GM18873 (cell line): ENCODE results near the gene TNFRSF21.
"Not testable (repeated sequence)": the region's sequence is repeated elsewhere in the genome, so short reads cannot be mapped to it uniquely, and the experiment has no call there.

Experiments used
- ATAC-seq: cut with Tn5 transposase; IDR thresholded peaks from one replicate; pipeline ENCODE4 v1.9.1; 2021; ENCODE audit warnings: mild to moderate bottlenecking, moderate library complexity, moderate number of reproducible peaks; ENCODE audit not compliant: unreplicated experiment, low FRiP score

TNFRSF21 gene

DNA sequence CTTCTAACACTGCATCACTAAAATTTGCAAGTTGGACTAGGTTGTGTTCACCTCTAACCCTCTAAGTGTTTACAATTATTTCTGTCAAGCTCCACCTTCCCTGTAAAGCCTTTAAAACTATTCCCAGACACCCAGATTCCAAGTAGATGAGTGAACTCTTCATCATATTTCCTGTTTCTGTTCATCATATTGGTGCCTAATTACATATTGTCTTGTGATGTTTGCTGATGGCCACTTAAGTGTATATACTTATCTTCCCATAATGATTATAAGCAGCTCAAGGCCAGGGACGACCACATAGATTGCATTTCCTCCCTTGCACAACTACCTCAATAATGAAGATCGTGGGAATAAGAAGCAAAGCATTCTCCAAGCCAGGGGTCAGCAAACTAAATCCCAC lies 16.8 kb downstream of the TNFRSF21 start:
- ATAC-seq: no peak

DNA sequence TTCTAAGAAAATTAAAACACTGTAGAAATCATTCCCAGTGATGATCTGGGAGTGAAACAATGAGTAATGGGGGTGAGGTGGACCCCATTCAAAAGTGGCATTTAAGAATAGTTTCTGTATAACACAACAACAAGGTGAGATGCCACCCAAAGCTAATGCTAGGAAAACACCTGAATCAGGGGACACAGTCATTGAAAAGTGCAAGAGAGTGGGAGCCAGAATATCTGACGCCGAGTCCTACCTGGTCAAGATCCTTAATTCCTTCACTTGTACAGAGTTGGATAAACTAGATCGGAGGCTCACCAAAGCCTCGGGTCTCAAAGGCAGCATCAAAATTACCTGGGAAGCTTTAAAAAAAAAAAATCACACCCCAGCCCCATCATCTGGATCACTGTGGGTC lies 17.7 kb downstream of the TNFRSF21 start:
- no peak for ATAC-seq

DNA sequence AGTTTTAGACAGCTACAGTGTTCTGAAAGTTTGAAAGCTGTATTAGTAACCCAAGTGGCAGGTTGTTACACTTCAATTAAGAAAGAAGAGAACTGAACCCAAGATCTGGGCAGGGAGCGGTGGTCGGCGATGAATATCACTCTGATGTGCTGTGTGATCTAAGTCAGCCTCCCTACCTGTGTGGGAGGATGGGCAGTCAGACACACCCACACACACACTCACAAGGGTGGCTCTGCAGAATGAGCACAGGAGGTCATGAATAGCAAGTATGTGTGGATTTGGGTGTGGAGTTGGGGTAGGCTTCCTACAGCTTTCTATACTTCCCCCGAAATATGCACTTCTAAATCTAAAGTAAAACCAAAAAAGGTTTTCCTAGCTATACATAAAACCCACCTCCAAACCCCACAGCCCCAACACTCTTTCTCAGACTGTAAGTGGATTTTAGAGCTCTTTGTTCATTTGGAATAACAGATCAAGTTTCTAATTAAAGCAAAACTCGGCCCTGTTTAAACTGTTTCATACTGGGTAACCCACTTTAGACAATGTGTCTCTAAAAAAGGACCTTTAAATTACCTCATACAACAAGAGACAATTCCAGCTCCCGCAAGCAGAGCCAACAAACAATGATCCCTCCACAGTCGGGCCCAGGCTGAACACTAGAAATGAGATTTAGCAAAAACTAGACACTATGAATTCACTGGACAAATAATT lies 19.4 kb downstream of the TNFRSF21 start:
- no peak for ATAC-seq

DNA sequence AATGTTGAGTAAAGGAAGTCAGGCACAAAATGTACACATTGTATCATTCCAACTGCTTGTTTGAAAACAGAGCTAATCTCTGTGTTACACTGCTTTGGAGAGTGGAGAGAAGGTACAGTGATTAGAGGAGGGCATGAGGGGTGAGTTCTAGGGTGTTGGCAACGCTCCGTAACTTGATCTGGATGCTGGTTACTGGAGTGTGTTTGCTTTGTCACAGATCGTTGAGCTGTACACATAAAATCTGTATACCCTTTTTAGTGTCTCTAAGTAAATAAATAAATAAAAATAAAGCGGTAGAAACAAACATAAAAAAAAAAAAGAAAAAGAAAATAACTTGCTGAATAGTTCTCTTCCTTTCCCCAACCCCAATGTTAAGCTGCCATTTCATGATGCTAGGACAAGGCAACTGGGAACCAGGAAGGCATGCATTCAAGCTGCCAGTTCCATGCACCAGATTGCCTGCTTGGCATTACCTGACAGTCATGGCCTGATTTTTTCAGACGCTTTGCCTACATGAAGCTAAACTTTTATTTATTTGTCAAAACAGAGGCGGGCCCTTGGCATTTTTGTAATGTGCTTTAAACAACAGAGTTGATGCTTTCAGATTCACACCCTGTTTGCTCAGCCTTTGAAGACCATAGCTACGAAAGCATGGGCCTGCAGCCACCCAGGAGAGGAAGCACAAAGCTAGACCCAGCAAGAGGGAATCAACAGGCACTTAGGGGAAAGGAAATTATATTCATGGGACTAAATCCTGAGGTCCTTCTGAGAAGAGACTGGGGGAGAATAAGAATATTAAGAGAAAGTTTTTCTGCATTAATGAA lies 21.2 kb downstream of the TNFRSF21 start:
- ATAC-seq: no peak

DNA sequence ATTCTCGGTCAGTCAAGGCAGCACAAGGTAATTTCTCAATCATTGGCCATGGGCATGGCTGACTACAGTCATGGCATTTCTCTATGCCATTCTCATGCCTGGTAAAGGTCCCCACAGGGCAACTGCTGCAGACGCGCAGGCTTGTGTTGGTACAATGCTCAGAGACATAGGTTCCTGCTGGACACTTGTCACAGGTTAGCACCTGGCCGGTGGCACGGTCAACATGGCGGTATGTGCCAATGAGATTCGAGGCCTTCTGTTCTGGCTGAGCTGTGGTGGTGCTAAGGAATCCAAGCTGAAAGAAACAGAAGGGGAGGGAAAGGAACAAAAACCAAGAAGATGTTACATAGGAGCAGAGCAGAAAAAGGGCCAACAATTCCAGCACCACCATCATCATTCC lies 23.4 kb downstream of the TNFRSF21 start:
- no peak for ATAC-seq

DNA sequence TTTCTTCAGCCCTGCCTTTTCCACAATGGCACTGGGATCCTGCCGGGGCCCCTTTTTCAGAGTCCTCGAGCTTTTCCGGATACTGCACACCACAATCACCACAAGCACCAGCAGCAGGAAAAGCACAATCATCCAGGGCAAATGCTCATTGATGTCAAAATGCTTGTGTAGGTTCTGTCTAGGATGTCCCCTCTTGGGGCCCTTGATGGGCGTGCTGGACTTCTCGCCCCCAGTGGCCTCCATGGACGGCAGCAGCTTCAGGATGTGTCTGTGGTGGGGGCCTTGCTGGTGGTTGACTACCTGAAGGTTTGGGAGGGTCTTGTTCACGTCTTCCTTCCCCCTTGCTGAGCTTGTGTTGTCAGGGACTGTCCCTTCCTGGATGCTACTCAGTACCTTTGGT lies 25.7 kb downstream of the TNFRSF21 start:
- ATAC-seq: no peak

DNA sequence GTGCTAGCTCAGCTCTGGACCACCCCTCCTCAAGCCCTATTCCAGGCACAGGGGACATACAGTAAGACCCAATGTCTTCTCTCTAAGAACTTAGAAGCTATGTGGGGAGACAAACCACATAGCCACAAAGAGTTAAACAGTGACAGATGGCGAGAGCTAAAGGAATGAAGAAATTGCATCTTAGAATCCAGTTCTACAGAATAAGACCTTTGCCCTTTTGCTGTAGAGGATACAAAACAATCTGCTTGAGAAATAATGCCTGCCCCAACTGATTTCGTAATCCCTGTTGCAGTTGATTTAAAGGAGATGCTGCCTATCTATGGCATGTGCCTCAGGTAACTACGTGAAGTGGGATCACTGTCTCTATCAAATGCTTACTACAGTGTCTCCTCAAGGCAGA lies 31.2 kb downstream of the TNFRSF21 start:
- no peak for ATAC-seq

DNA sequence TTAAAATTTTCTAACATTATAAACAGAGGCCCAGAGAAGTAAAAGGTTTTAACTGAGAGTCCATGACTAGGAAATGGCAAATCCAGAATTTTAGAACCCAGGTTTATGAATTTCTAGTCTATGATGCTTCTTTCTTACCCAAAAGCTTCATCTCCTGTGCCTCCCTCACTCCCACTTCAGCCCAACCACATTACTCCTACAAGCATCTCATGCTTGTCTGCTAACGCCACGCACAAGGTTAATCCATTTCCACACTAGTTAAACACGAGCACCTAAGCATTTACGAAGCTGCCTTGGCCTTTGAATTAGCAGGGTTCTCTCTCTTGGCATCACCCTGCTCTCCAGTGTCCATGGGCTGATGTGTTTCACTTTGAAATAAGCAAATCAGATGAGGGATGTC lies 32.0 kb downstream of the TNFRSF21 start:
- ATAC-seq: no peak

DNA sequence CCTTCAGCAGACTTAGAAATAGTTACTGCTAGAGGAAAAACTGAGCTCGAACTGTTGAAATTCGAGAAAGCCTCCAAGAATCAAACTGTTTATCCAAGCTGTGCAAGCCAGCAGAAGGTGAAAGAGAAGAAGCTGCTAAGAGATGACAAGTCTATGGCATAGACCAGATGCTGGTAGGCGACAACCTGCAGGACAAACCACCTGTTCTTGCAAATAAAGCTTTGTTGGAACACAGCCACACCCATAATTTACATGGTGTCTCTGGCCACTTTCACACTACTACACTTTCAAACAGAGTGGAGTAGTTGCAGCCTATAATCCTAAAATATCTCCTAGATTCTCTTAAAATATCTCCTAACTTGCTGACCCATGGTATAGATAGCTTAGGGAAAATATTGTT lies 33.3 kb downstream of the TNFRSF21 start:
- ATAC-seq: no peak

DNA sequence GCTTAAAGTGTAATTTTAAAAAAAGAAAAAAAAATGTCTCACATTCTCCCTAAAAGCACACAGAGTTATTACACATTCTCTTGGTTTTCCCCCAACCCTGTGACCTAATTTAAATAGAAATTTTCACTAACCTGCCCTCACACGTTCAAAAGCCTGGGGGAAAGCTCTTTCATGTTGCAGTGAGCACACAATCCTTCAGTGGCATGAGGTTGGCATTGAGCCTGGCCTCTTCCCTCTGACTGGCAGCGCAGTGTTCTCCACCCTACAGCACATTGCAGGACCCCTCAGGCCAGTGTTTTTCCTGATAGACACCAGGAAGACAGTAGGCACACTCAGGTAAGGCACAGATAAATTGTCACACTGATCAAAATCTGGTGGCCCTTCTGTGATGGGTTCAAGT lies 34.1 kb downstream of the TNFRSF21 start:
- ATAC-seq: no peak

DNA sequence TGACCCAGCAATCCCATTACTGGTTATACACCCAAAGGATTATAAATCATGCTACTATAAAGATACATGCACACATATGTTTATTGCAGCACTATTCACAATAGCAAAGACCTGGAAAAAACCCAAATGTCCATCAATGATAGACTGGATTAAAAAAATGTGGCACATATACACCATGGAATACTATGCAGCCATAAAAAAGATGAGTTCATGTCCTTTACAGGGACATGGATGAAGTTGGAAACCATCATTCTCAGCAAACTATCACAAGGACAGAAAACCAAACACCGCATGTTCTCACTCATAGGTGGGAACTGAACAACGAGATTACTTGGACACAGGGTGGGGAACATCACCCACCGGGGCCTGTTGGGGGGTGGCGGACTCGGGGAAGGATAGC lies 34.6 kb downstream of the TNFRSF21 start:
- ATAC-seq: not testable (repeated sequence)

DNA sequence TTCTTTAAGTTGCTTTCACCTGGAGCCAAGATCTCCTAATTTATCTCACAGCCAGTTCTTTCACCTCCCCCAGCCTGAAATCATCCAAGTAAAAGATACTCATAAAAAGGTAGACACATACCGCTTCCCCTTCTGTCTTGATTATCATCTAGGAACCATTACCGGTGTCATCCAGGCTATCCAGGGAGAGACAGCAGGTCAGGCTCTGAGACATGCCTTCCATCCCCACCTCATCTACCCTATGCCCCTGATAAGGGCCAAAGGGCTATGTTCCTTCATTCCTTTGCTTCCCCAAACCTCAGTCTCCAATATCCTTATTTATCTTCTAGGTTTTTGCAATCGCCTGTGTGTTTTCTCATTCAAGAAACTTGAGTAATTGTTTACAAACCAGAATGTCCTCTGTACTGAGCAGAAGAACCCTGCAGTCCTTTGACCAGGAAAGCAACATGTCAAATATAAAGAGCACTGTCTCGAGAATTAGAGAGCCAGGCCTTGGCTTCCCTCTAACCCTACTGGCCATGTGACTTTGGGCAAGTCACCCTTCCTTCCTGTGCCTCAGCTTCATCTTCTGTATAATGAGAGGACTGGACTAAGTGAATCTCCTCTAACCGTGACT lies 41.0 kb downstream of the TNFRSF21 start:
- ATAC-seq: no peak

DNA sequence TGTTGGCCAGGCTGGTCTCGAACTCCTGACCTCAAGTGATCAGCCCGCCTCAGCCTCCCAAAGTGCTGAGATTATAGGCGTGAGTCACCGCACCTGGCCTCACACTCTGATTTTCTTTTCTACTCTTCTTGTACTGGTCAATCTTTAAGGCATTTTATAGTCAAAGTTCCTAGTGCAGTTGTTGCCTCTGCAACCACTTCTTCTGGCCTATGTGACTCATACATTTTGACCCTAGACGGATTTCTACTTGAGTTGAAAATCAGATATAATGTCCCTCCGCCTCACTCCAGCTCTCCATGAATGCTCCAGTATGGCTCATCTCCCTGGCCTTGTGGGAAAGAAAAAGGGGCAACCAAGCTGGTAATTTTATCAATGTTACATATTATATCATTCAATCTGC lies 42.4 kb downstream of the TNFRSF21 start:
- no peak for ATAC-seq

DNA sequence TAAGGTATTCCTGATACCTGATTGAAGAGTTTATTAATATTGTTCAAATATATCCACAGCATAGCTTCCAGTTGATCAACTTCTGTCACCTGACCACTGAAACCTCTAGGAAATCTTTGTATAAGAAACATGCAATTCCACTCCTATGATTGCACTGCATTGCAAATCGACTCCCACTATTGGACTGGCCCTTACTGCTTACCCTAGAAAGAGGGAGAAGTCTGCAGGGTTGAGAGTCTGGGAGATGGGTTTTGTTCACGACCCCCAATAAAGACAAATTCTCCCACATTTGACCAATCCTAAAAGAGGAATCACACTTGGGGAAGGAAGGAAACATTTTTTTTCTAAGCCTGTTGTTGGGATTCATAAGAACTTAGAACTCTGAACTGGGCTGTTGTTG lies 43.7 kb downstream of the TNFRSF21 start:
- ATAC-seq: no peak

DNA sequence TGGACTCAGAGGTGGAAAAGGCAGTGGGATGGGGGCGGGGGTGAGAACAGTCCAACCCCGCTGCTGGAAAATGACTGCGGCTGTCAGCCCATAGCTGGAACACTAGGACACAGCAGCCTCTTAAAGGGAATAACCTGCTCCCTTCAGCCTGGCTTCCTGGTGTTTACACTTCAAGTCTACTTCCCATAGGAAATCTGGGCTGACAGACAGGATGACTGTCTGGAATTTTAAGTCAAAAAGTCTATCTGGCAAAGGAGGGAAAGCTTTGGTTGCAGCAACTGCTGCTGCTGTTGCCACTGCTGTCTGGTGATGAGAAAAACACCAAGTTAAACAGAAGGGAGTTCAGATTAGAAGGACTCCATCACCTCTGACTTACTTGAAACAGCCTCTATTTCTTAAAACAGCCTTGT lies 44.9 kb downstream of the TNFRSF21 start:
- no peak for ATAC-seq

DNA sequence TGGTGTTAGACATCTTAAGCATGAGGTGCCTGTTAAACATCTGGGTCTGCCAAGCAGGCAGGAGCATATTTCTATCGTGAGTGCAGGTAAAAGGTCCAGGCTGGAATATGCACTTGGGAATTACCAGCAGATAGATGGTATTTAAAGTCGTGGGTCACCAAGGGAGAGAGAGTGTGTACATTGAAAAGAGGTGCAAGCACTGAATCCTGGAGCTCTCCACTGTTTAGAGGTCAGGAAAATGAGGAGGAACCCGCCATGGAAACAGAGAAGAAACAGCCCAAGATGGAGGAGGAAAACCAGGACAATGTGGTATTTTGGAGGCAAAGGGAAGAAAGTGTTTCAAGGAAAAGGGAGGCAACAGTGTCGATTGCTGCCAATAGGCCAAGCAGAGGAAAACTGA lies 46.4 kb downstream of the TNFRSF21 start:
- ATAC-seq: no peak

DNA sequence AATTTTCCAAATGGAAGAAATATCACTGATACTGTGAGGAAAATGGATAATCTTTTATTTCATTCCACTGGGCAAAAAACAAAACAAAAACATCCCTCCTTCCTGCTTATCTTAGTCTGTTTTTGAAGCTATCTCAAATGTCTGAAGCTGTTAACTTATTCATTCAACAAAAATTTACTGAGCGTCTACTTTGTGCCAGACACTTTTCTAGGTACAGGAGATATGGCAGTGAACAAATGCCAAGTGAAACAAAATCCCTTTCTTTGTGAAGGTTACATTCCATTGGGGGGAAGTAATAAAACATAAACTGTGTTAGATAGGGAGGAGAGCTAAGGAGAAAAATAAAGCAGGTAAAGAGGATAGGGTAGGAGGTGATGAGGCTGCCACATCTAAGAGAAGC lies 47.5 kb downstream of the TNFRSF21 start:
- ATAC-seq: no peak

DNA sequence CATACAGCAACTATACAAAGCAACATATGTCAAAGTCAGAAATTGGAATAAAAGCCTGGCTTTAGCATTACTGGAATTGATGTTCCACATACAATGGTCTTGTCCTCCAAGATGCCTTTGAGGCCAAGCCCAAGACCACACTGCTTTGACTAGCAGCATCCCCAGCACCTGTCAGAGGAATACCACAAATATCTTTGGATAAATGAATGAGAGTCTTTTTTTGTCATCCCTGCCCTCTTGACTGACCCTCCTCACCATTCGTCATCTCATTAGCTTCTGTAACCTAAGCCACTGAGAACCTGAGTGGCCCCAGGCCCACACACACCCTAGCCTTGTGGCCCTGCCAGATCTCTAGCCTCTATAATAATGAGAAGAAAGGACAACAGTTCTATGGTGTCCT lies 48.5 kb downstream of the TNFRSF21 start:
- ATAC-seq: no peak

DNA sequence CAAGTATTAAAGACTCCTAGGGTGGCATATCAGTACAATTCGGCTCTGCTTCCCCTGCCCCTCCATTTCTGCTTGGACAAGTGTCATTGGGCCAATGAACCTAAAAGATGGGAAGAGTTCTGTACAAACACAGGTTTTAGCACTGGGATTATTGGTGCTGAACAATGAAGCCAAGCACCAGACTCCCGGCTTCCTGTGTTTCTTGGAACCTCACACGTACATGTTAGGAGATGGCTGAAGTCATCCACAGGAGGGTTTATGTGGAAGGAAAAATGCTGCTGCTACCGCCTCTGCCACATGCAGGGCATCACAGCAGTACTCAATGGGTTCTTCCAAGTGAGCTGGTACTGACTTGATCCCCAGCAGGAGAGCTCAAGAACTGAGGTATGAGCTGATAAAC lies 49.7 kb downstream of the TNFRSF21 start:
- no peak for ATAC-seq

DNA sequence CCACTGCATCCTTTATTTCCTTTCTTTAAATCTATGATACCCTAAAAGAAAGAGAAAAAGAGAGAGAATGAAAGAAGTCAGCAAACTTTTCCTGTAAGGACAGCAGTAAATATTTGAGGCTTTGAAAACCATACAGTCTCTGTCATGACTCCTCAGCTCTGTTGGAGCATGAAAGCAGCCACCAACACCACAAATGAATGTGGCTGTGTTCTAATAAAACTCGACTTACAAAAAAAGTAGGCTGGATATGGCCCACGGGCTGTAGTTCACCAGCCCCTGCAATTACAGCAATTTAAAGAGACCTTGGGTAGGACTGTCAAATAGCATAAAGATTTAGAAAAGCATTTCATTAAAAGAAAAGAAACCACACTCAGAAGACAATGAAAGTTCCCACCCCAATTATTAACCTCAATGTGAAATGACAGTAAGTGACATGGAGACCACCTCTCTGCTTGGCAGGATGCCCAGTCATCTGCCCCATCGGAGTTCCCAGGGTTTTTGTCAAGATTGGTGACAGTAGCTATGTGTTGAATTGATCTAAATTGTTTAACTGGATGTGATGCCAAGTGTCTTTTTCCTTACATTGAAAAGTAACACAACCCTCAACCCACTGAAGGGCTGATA lies 50.9 kb downstream of the TNFRSF21 start:
- ATAC-seq: no peak
